MCF 10A (cell line): ENCODE results near the gene ZBTB45. TPM values are rescaled to one million over a fixed set of nuclear protein-coding genes. Genes with fewer than 3 reads are reported as not detected.

Experiments
- BruUV-seq: library from RNA; stranded (reverse); fragments of 400-500 nt; replicated peaks from 2 replicates; lab custom pipeline; 2021; lab: Mats Ljungman, UMichigan
- CTCF ChIA-PET: fragments of 300-600 bp; sonication (Branson Sonifier 250); formaldehyde crosslinking; extraction: SDS; loops from one replicate; lab custom pipeline; 2021; ENCODE audit warnings: antibody characterized with exemption, inconsistent platforms; lab: Yijun Ruan, JAX
- POLR2A ChIA-PET: fragments of 300-600, 350-650 bp; sonication (Branson Sonifier 250); formaldehyde crosslinking; extraction: SDS; loops from one replicate; lab custom pipeline; 2020; ENCODE audit warnings: antibody characterized with exemption, inconsistent platforms; lab: Yijun Ruan, JAX
- DNase-seq: peaks from one replicate; pipeline ENCODE4 v3.0.0-alpha.2; 2018; ENCODE audit not compliant: unreplicated experiment
- H3K27ac Mint-ChIP-seq: one replicate; pipeline ENCODE4 v1.8.0; 2022; ENCODE audit warnings: mild to moderate bottlenecking, low read depth, mixed read lengths; ENCODE audit not compliant: unreplicated experiment
- H3K27me3 Mint-ChIP-seq: one replicate; pipeline ENCODE4 v1.8.0; 2022; ENCODE audit warnings: mixed read lengths; ENCODE audit not compliant: insufficient read depth, unreplicated experiment
- H3K36me3 Mint-ChIP-seq: one replicate; pipeline ENCODE4 v1.8.0; 2022; ENCODE audit warnings: mild to moderate bottlenecking, moderate library complexity, mixed read lengths; ENCODE audit not compliant: insufficient read depth, unreplicated experiment
- H3K4me1 Mint-ChIP-seq: one replicate; pipeline ENCODE4 v1.8.0; 2022; ENCODE audit warnings: mixed read lengths; ENCODE audit not compliant: insufficient read depth, unreplicated experiment
- H3K4me3 Mint-ChIP-seq: one replicate; pipeline ENCODE4 v1.8.0; 2022; ENCODE audit warnings: mild to moderate bottlenecking, moderate library complexity, mixed read lengths; ENCODE audit not compliant: unreplicated experiment
- H3K9me3 Mint-ChIP-seq: one replicate; pipeline ENCODE4 v1.8.0; 2022; ENCODE audit warnings: mixed read lengths; ENCODE audit not compliant: unreplicated experiment
- CTCF ChIP-seq: fragments of 200-600 bp; IDR thresholded peaks from one replicate; pipeline ENCODE4 v1.8.0; 2022; ENCODE audit warnings: antibody characterized with exemption, mild to moderate bottlenecking; ENCODE audit not compliant: unreplicated experiment
- intact Hi-C: fragments of 100-400 bp; cut with micrococcal nuclease; formaldehyde crosslinking; loops from 2 replicates; pipeline ENCODE4 v1.14.1; 2022
- total RNA-seq: library from RNA; stranded (reverse); gene quantifications from 2 replicates; pipeline ENCODE4 v1.2.3, GENCODE V29; 2022

ZBTB45 gene
- total RNA-seq, 1 experiment from 2014 or later = 12.8 TPM

- intact Hi-C loops = no loop called here
- no peak for TF ChIP-seq CTCF
- CTCF ChIA-PET = interaction anchor here (0.6 to 1.9 kb wide), 2 partner anchors 12 to 48 kb away, joined by 3 to 7 read pairs; partner anchors contain the start of gene ZBTB45
- no TSS peak for BruUV-seq
- no peaks in the 10 kb centered on the region for H3K9me3 Mint-ChIP-seq
- H3K4me3 Mint-ChIP-seq = no peak overlapping the region
- H3K4me1 Mint-ChIP-seq = no peaks in the 10 kb centered on the region
- DNase-seq = no peak
- POLR2A ChIA-PET = interaction anchor here (0.7 to 3.4 kb wide), 2 partner anchors 11 to 23 kb away, joined by 3 to 20 read pairs; partner anchors contain the start of gene ZBTB45
- peaks cover 32% of the 10 kb centered on the region for H3K27me3 Mint-ChIP-seq
- H3K27ac Mint-ChIP-seq = no peak overlapping the region
- no peaks in the 10 kb centered on the region for H3K36me3 Mint-ChIP-seq
Observed at GRCh38 chr19:58531034-58531840, 11.6 kb upstream of the ZBTB45 start.

- H3K27me3 Mint-ChIP-seq = peaks cover 32% of the 10 kb centered on the region
- H3K27ac Mint-ChIP-seq = no peak overlapping the region
- no peak for TF ChIP-seq CTCF
- POLR2A ChIA-PET = interaction anchor here (0.8 to 1.0 kb wide), 2 partner anchors 14 to 15 kb away, joined by 3 to 4 read pairs; partner anchors contain the start of gene TRIM28
- H3K4me3 Mint-ChIP-seq = no peak overlapping the region
- no peaks in the 10 kb centered on the region for H3K9me3 Mint-ChIP-seq
- no TSS peak for BruUV-seq
- no peaks in the 10 kb centered on the region for H3K4me1 Mint-ChIP-seq
- no peak for DNase-seq
- no peaks in the 10 kb centered on the region for H3K36me3 Mint-ChIP-seq
- intact Hi-C loops = no loop called here
- CTCF ChIA-PET = interaction anchor here (1.8 kb wide), 1 partner anchor 9 kb away, joined by 7 read pairs; no protein-coding TSS in a partner anchor
Observed at GRCh38 chr19:58529405-58529804, 9.8 kb upstream of the ZBTB45 start.

GRCh38 chr19:58522709-58523108 is 3.1 kb upstream of the ZBTB45 start:
- BruUV-seq = no TSS peak
- no peaks in the 10 kb centered on the region for H3K27me3 Mint-ChIP-seq
- H3K9me3 Mint-ChIP-seq = no peaks in the 10 kb centered on the region
- CTCF ChIA-PET = interaction anchor here (0.5 to 1.4 kb wide), 2 partner anchors 9 to 59 kb away, joined by 3 to 4 read pairs; no protein-coding TSS in a partner anchor
- POLR2A ChIA-PET = interaction anchor here (1.0 to 6.7 kb wide), 3 partner anchors 23 to 36 kb away, joined by 3 to 194 read pairs (median 166); partner anchors contain the start of genes CHMP2A, TRIM28 and UBE2M
- TF ChIP-seq CTCF = no peak
- H3K27ac Mint-ChIP-seq = no peak overlapping the region
- intact Hi-C loops = no loop called here
- H3K4me1 Mint-ChIP-seq = peaks cover 19% of the 10 kb centered on the region
- H3K4me3 Mint-ChIP-seq = no peak overlapping the region
- peaks cover 23% of the 10 kb centered on the region for H3K36me3 Mint-ChIP-seq
- DNase-seq = no peak

GRCh38 chr19:58521651-58522050 is 2.0 kb upstream of the ZBTB45 start:
- no peak for DNase-seq
- intact Hi-C loops = no loop called here
- CTCF ChIA-PET = interaction anchor here (0.5 to 5.7 kb wide), 6 partner anchors 8 to 212 kb away, joined by 3 to 43 read pairs (median 8); partner anchors contain the start of genes CHMP2A and TRIM28
- no TSS peak for BruUV-seq
- H3K27ac Mint-ChIP-seq = peak overlapping the region; percentile 23
- no peaks in the 10 kb centered on the region for H3K27me3 Mint-ChIP-seq
- POLR2A ChIA-PET = interaction anchor here (2.7 to 6.7 kb wide), 4 partner anchors 24 to 46 kb away, joined by 13 to 194 read pairs (median 122); partner anchors contain the start of genes CHMP2A, TRIM28, UBE2M and ZNF446
- peaks cover 28% of the 10 kb centered on the region for H3K36me3 Mint-ChIP-seq
- H3K4me3 Mint-ChIP-seq = peak overlapping the region; percentile 83
- peaks cover 19% of the 10 kb centered on the region for H3K4me1 Mint-ChIP-seq
- H3K9me3 Mint-ChIP-seq = no peaks in the 10 kb centered on the region
- no peak for TF ChIP-seq CTCF
